Measurements from ENCODE around the gene ANKLE1. TPM values are rescaled to one million over a fixed set of nuclear protein-coding genes. Genes with fewer than 3 reads are reported as not detected.

The ANKLE1 gene
- total RNA-seq, 1 experiment from 2014 or later: 16.5 TPM

DNA sequence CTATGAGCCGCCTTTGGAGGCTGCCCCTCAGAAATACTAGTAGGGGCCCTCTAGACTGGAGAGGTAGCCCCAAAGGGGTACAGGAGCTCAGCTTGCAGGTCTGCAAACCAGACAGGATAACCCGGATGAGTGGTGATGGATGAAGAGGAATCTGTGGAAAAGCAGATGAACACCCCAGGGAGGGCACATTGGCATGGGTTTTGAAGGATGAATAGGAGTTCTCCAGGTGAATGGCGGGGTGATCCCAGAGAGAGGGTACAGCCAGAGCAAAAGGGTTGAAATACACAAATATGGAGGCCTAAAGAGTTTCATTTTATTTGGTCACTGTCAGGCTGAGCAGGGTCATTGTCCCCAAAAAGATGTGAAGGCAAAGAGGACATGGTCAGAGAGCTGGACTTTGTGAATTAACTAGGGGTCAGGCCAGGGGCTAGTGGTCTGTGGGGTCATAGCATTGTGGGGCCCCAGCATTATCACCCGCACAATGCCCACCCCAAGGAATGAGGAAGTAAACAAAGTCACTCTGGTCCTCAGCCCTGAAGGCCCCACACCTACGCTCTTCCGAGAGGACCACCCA lies 40.8 kb upstream of the ANKLE1 start:
- H2AK5ac ChIP-seq (ENCODE audit: insufficient read length, low read length): no peak overlapping the region

More for the DNA sequence above, 40.8 kb upstream of the ANKLE1 start:
- H3K27ac ChIP-seq (ENCODE audit: insufficient read length, low read depth, low read length): no peak overlapping the region
- H2BK120ac ChIP-seq (ENCODE audit: low read depth, low read length, poor library complexity, severe bottlenecking): no peak overlapping the region
- H3K4me2 ChIP-seq (ENCODE audit: insufficient read depth, insufficient read length, low read length): peak overlapping the region; percentile 10
- H3K23ac ChIP-seq (ENCODE audit: insufficient read length, low read depth, low read length): no peak overlapping the region
- Mint-ChIP-seq H3K4me3 (no peak overlapping the region; a peak in 1 of 5 replicates), H3K9me3 (no peaks in the 10 kb centered on the region; a peak in 1 of 5 replicates), H3K4me1 (peaks cover 26 to 30% of the 10 kb centered on the region in 2 experiments), H3K27ac (peak overlapping the region; percentile 14 to 87 (median 58); a peak in 4 of 7 replicates), H3K27me3 (ENCODE audit: low read depth) (peaks cover 2% of the 10 kb centered on the region; the same call in 1 of the 2 replicates), H3K36me3 (ENCODE audit: insufficient read depth in 1 of 3, low read depth in 3 of 3) (peaks cover 4 to 42% (median 32%) of the 10 kb centered on the region in 3 experiments; a peak in 6 of 7 replicates)
- H4K5ac ChIP-seq (ENCODE audit: insufficient read length, low read depth, low read length): no peak overlapping the region
- no peak overlapping the region for H2BK12ac ChIP-seq (ENCODE audit: insufficient read length, low read depth, low read length)
- DNase-seq: no peak
- no peak overlapping the region for H3K4ac ChIP-seq (ENCODE audit: low read depth, low read length)
- no peak overlapping the region for H2BK15ac ChIP-seq (ENCODE audit: low read depth, low read length)
- peaks cover 26% of the 10 kb centered on the region; the same call in 1 of the 2 replicates for H3K79me2 ChIP-seq (ENCODE audit: insufficient read depth, low read length)
- no peaks in the 10 kb centered on the region for H3K9me3 ChIP-seq (ENCODE audit: control insufficient read depth, low read depth, low read length)
- H3K4me1 ChIP-seq (ENCODE audit: insufficient read depth, low read length): no peaks in the 10 kb centered on the region; the same call in 1 of the 2 replicates
- no peak overlapping the region for H2BK5ac ChIP-seq (ENCODE audit: insufficient read length, low read length)
- TF ChIP-seq, protein P1, sequence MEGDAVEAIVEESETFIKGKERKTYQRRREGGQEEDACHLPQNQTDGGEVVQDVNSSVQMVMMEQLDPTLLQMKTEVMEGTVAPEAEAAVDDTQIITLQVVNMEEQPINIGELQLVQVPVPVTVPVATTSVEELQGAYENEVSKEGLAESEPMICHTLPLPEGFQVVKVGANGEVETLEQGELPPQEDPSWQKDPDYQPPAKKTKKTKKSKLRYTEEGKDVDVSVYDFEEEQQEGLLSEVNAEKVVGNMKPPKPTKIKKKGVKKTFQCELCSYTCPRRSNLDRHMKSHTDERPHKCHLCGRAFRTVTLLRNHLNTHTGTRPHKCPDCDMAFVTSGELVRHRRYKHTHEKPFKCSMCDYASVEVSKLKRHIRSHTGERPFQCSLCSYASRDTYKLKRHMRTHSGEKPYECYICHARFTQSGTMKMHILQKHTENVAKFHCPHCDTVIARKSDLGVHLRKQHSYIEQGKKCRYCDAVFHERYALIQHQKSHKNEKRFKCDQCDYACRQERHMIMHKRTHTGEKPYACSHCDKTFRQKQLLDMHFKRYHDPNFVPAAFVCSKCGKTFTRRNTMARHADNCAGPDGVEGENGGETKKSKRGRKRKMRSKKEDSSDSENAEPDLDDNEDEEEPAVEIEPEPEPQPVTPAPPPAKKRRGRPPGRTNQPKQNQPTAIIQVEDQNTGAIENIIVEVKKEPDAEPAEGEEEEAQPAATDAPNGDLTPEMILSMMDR (conservative IDR thresholded peaks at IDR 0.05): no peak
- no peaks in the 10 kb centered on the region for H3K27me3 ChIP-seq (ENCODE audit: insufficient read depth, low read length)
- H3K79me1 ChIP-seq (ENCODE audit: insufficient read depth, low read depth, low read length, poor library complexity, severe bottlenecking): peaks cover 3% of the 10 kb centered on the region
- H2BK20ac ChIP-seq (ENCODE audit: low read depth, low read length, poor library complexity, severe bottlenecking): no peak overlapping the region
- H3K18ac ChIP-seq (ENCODE audit: insufficient read length, low read depth, low read length): no peak overlapping the region
- no peak overlapping the region; the same call in 1 of the 2 replicates for H3K14ac ChIP-seq (ENCODE audit: insufficient read depth, low read length)
- H4K8ac ChIP-seq (replicated peaks; ENCODE audit: insufficient read length, low read depth, low read length): no peak overlapping the region
- no peak overlapping the region for H3K56ac ChIP-seq (ENCODE audit: insufficient read length, low read depth, low read length)
- H3K23me2 ChIP-seq (ENCODE audit: insufficient read length, low read depth, low read length, poor library complexity, severe bottlenecking): peaks cover 9% of the 10 kb centered on the region
- no CpG with 5 or more reads among the region's 6 CpGs for WGBS (ENCODE audit: extremely low coverage, insufficient read length, low lambda C conversion rate)
- H3K9ac ChIP-seq (ENCODE audit: extremely low read depth, insufficient read length, low read length): no peak overlapping the region
- no peak overlapping the region for H4K91ac ChIP-seq (ENCODE audit: insufficient read length, low read depth, low read length)
- no peak overlapping the region for H2AFZ ChIP-seq (ENCODE audit: low read length)
- no peak overlapping the region for H3T11ph ChIP-seq (ENCODE audit: low read length)
- no peaks in the 10 kb centered on the region for H4K20me1 ChIP-seq (ENCODE audit: control insufficient read depth, insufficient read depth, insufficient read length)

All from H9 (cell line).